HepG2 (cell line): ENCODE results near the gene MAPK8IP1. TPM values are rescaled to one million over a fixed set of nuclear protein-coding genes. Genes with fewer than 3 reads are reported as not detected.

Source experiments
- AHR ChIP-seq: IDR thresholded peaks from 2 replicates; pipeline ENCODE4 v1.6.1; 2018; ENCODE audit warnings: missing genetic modification reagents, missing compliant biosample characterization
- BRF2 ChIP-seq: sonication (generic); formaldehyde crosslinking; IDR thresholded peaks from 2 replicates; pipeline ENCODE4 v1.8.1; 2022; ENCODE audit warnings: mild to moderate bottlenecking, missing genetic modification reagents
- E2F5 ChIP-seq: sonication (generic); formaldehyde crosslinking; conservative IDR thresholded peaks from 2 replicates; pipeline ENCODE4 v1.4.0; 2020; ENCODE audit warnings: missing genetic modification reagents
- FOSL1 ChIP-seq: sonication (generic); formaldehyde crosslinking; IDR thresholded peaks from 2 replicates; pipeline ENCODE4 v1.9.0; 2021; ENCODE audit warnings: missing genetic modification reagents, borderline replicate concordance
- HDAC1 ChIP-seq: sonication (generic); formaldehyde crosslinking; IDR thresholded peaks from 2 replicates; pipeline ENCODE4 v1.5.1; 2020; ENCODE audit warnings: mild to moderate bottlenecking, missing genetic modification reagents
- HOXA9 ChIP-seq: sonication (generic); formaldehyde crosslinking; IDR thresholded peaks from 2 replicates; pipeline ENCODE4 v1.8.1; 2022; ENCODE audit warnings: missing genetic modification reagents, mild to moderate bottlenecking, moderate library complexity, borderline replicate concordance
- MED8 ChIP-seq: sonication (generic); formaldehyde crosslinking; IDR thresholded peaks from 2 replicates; pipeline ENCODE4 v1.8.1; 2023; ENCODE audit warnings: mild to moderate bottlenecking, missing genetic modification reagents; ENCODE audit not compliant: insufficient replicate concordance
- NBN ChIP-seq: fragments of 450-650 bp; conservative IDR thresholded peaks from 2 replicates; pipeline ENCODE4 v1.6.1; 2017
- SP4 ChIP-seq: sonication (generic); formaldehyde crosslinking; IDR thresholded peaks from 2 replicates; pipeline ENCODE4 v1.8.1; 2023; ENCODE audit warnings: mild to moderate bottlenecking, missing genetic modification reagents
- TBX2 ChIP-seq: sonication (generic); formaldehyde crosslinking; IDR thresholded peaks from 2 replicates; pipeline ENCODE4 v1.5.0; 2020; ENCODE audit warnings: missing genetic modification reagents, mild to moderate bottlenecking, borderline replicate concordance
- TGIF2 ChIP-seq: IDR thresholded peaks from 2 replicates; pipeline ENCODE4 v1.6.1; 2016; ENCODE audit warnings: control low read depth, missing compliant biosample characterization
- THAP9 ChIP-seq: sonication (generic); formaldehyde crosslinking; IDR thresholded peaks from 2 replicates; pipeline ENCODE4; 2020; ENCODE audit warnings: missing genetic modification reagents, mild to moderate bottlenecking, borderline replicate concordance
- TSC22D2 ChIP-seq: sonication (generic); formaldehyde crosslinking; IDR thresholded peaks from 2 replicates; pipeline ENCODE4 v1.5.1; 2020; ENCODE audit warnings: missing genetic modification reagents, mild to moderate bottlenecking, borderline replicate concordance
- U2AF1 ChIP-seq: fragments of 200-400 bp; formaldehyde crosslinking; optimal IDR thresholded peaks from 2 replicates; pipeline ENCODE3; 2017; ENCODE audit warnings: mild to moderate bottlenecking, low read depth, low read length
- ZBTB25 ChIP-seq: IDR thresholded peaks from 2 replicates; pipeline ENCODE4 v1.6.1; 2018; ENCODE audit warnings: missing genetic modification reagents
- ZFP36L2 ChIP-seq: sonication (generic); formaldehyde crosslinking; IDR thresholded peaks from 2 replicates; pipeline ENCODE4 v1.4.0; 2020; ENCODE audit warnings: missing genetic modification reagents
- ZNF230 ChIP-seq: sonication (generic); formaldehyde crosslinking; IDR thresholded peaks from 2 replicates; pipeline ENCODE4 v1.4.0; 2020; ENCODE audit warnings: mild to moderate bottlenecking, missing genetic modification reagents
- ZNF24 ChIP-seq: fragments of 450-650 bp; IDR thresholded peaks from 2 replicates; pipeline ENCODE4 v1.6.1; 2017; ENCODE audit warnings: antibody characterized with exemption, mild to moderate bottlenecking
- ZNF670 ChIP-seq: sonication (generic); formaldehyde crosslinking; IDR thresholded peaks from 2 replicates; pipeline ENCODE4 v1.8.0; 2022; ENCODE audit warnings: mild to moderate bottlenecking, missing genetic modification reagents, borderline replicate concordance
- ZNF710 ChIP-seq: sonication (generic); formaldehyde crosslinking; IDR thresholded peaks from 2 replicates; pipeline ENCODE4 v1.5.0; 2020; ENCODE audit warnings: mild to moderate bottlenecking, missing genetic modification reagents, borderline replicate concordance
- ZNF839 ChIP-seq: sonication (generic); formaldehyde crosslinking; IDR thresholded peaks from 2 replicates; pipeline ENCODE4 v1.4.0; 2020; ENCODE audit warnings: missing genetic modification reagents, mild to moderate bottlenecking, borderline replicate concordance
- ZSCAN9 ChIP-seq: IDR thresholded peaks from 2 replicates; pipeline ENCODE4 v1.6.1; 2016; ENCODE audit warnings: borderline replicate concordance
- polyA plus RNA-seq, 8 experiments: library from polyadenylated mRNA; depleted of rRNA in 3 of 8; stranded (reverse) in 7 of 8; unstranded in 1 of 8; fragments of >200 nt; fragmentation: Illumina TruSeq in 4 of 8; extraction: Trizol in 4 of 8; gene quantifications; 2 replicates each; pipeline versions ENCODE4 v1.2.1 to v1.2.3, GENCODE V29; 2011 to 2016; ENCODE audit warnings: low read depth in 4 of 8, missing spikeins in 1 of 8, mixed read lengths in 1 of 8; ENCODE audit not compliant: insufficient read depth in 1 of 8
- total RNA-seq, 5 experiments: library from RNA; depleted of rRNA; stranded (reverse); fragments of >200 nt; fragmentation: Illumina TruSeq; extraction: Trizol; gene quantifications; 2 replicates each; pipeline ENCODE4 v1.2.3, GENCODE V29; 2016; ENCODE audit warnings: low read depth in 1 of 5

The MAPK8IP1 gene
- total and polyA plus RNA-seq, 2 of the 13 experiments (the other 11 are each of a cell fraction or from before 2014, with no cell fraction given) = 2.2 to 4.2 TPM

- TF ChIP-seq ZNF710 (CRISPR knock-in tag) = no peak
- no peak for TF ChIP-seq ZNF230
- TF ChIP-seq ZNF670 (CRISPR knock-in tag) = no peak
- TF ChIP-seq THAP9 (CRISPR knock-in tag) = no peak
- TF ChIP-seq FOSL1 (CRISPR knock-in tag) = no peak
- TF ChIP-seq ZFP36L2 (CRISPR knock-in tag) = no peak
- no peak for TF ChIP-seq MED8
- TF ChIP-seq E2F5 = no peak
- TF ChIP-seq AHR = no peak
- TF ChIP-seq TGIF2 (CRISPR knock-in tag) = no peak
- no peak for TF ChIP-seq HOXA9 (CRISPR knock-in tag)
- TF ChIP-seq U2AF1 = no peak
- no peak for TF ChIP-seq ZSCAN9 (CRISPR knock-in tag)
- TF ChIP-seq ZNF24 = no peak
- no peak for TF ChIP-seq BRF2 (CRISPR knock-in tag)
- no peak for TF ChIP-seq TSC22D2 (CRISPR knock-in tag)
- no peak for TF ChIP-seq ZNF839 (CRISPR knock-in tag)
- TF ChIP-seq NBN = no peak
- TF ChIP-seq ZBTB25 (CRISPR knock-in tag) = no peak
- 0 out of 2 replicates have a peak, but pooled peaks have one; percentile 29 for TF ChIP-seq TBX2 (CRISPR knock-in tag)
- TF ChIP-seq SP4 (CRISPR knock-in tag) = peak; percentile 52
- no peak for TF ChIP-seq HDAC1 (CRISPR knock-in tag)
Observed at GRCh38 chr11:45922425-45923082, 37.1 kb downstream of the MAPK8IP1 start, which contains the start of gene LARGE2 (continued).
